22Rv1 (cell line): Measurements from ENCODE around the gene MBNL2.

ENCODE experiments used
- ZFX ChIP-seq: fragments of 450-650 bp; IDR thresholded peaks from 2 replicates; pipeline ENCODE4 v1.6.1; 2017; ENCODE audit warnings: antibody characterized with exemption, borderline replicate concordance
- TF ChIP-seq, protein P1 (sequence below): fragments of 450-650 bp; IDR thresholded peaks from 2 replicates; pipeline ENCODE4 v1.5.1; 2017; ENCODE audit warnings: mild to moderate bottlenecking

DNA sequence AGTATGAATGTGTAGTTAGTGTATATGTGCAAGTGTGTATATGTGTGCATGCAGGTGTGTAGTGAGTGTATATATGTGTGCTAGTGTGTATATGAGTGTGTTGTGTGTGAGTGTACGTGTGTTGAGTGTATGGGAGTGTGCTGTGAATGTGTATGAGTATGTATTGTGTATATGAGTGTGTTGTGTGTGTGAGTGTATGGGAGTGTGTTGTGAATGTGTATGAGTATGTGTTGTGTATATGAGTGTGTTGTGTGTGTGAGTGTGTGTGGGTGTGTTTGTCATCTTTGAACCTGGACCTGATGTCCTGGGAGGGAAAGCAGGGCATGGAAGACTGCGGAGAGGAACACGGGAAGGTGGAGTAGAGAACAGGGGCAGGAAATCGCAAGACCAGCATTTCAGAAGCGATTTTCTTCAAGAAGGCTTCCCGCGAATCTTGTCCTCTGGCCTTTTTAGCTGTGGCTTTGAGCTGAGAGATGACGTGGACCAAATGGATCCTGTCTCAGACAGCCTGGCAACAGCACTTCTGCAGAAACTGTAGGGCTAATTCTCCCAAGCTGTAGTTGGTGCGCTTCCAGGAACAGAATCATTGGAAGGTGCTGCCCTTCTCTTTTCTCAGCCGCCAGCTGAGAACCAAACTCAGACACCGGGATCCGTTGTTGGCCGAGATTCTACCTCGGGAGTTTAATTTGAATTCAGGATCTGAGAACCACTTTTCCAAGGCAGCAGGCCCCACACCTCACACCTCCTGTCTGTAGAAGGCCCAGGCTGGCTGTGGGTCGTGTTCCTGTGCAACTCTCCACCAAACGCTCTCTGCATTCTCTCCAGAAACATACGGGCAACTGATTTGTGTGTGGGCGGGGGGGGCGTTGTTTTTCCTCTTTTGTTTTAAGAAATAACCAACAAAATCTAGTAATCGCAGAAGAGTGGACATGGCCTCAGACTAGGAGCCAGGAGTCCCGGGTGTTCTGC is 117.2 kb downstream of the MBNL2 start:
- TF ChIP-seq, protein P1, sequence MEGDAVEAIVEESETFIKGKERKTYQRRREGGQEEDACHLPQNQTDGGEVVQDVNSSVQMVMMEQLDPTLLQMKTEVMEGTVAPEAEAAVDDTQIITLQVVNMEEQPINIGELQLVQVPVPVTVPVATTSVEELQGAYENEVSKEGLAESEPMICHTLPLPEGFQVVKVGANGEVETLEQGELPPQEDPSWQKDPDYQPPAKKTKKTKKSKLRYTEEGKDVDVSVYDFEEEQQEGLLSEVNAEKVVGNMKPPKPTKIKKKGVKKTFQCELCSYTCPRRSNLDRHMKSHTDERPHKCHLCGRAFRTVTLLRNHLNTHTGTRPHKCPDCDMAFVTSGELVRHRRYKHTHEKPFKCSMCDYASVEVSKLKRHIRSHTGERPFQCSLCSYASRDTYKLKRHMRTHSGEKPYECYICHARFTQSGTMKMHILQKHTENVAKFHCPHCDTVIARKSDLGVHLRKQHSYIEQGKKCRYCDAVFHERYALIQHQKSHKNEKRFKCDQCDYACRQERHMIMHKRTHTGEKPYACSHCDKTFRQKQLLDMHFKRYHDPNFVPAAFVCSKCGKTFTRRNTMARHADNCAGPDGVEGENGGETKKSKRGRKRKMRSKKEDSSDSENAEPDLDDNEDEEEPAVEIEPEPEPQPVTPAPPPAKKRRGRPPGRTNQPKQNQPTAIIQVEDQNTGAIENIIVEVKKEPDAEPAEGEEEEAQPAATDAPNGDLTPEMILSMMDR, result no peak
- TF ChIP-seq ZFX, result no peak
